ENCODE data around the gene MACROD2.
A peak's percentile ranks its signal among the peaks of the same experiment; 100 is the strongest.

MACROD2 gene

GRCh38 chr20:15204234-15204633 lies 1208.9 kb downstream of the MACROD2 start:
- no peak for DNase-seq

DNA sequence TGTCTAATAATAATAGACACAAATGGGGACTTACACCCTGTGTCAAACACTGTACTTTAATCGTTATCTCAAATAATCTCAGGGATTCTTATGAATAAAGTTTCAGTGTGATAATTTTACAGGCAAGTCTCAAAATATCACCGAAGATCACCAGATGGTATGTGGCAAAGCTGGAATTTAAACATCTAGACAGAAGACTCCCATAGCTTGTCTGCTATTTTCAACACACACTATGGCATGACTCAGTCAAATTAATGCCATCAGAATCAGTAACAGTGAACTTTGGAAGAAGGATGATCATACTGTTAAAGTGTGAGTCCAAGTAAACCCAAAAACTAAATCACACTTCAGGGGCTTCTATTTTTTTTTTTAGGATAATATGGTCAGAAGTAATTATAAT lies 1209.7 kb downstream of the MACROD2 start:
- no peak for DNase-seq

DNA sequence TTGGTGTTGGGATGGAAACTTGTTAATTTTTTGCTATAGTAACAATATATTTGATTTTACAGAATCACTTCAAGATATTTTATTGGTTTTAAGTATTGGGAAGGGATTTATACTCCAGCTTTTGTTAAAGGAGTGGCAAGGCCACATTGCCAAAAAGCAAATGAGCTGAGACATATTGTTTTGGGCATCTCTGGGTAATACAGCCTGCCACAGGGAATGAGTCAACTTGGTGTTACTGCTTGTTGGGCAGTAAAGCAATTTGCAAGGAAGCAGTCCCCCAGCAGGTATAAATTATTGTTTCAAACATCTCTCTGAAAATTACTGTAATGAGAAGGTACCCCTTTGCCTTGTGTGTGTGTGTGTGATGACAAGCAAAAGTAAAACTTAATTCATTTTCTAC lies 1210.4 kb downstream of the MACROD2 start:
- no peak for DNase-seq

- no peak for DNase-seq
Observed at GRCh38 chr20:15209537-15209936, 1214.2 kb downstream of the MACROD2 start.

GRCh38 chr20:15214051-15214450 lies 1218.7 kb downstream of the MACROD2 start:
- no peak for DNase-seq

- no peak for DNase-seq
Observed at GRCh38 chr20:15220009-15220656, 1224.8 kb downstream of the MACROD2 start.

DNA sequence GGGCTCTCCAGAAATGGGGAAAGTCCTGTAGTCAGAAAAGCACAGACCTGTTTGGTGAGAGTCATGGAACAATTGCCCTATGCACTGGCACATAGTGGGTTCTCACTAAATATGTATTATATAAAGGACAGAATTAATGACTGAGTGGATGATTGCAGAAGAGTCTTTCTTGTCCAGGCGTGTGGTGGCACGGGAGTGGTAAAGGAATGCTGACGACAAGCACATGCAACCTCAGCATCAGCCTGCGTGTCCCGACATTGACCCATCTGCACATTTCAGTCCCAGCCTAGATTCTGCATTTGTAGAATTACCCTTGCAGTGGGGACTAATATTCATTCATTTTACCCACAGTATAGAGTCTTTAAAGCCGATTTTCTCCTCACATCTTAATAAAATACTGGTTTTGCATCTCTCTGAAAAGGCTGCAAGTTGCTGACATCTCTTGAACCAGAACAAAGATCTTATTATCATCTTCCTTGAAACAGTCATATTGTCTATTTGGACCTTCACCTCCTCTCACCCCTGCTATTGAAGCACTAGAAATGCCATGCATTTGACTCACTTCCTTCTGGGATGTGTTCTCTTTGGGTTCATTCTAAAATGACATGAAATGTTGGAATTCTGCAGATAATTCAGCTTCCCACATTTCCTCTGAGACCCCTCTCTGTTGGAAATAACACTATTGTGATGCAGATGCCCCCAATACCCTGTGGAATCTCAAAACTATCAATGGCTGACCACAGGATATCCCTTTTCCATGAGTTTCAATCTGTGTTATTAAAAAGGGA lies 1225.7 kb downstream of the MACROD2 start:
- no peak for DNase-seq

DNA sequence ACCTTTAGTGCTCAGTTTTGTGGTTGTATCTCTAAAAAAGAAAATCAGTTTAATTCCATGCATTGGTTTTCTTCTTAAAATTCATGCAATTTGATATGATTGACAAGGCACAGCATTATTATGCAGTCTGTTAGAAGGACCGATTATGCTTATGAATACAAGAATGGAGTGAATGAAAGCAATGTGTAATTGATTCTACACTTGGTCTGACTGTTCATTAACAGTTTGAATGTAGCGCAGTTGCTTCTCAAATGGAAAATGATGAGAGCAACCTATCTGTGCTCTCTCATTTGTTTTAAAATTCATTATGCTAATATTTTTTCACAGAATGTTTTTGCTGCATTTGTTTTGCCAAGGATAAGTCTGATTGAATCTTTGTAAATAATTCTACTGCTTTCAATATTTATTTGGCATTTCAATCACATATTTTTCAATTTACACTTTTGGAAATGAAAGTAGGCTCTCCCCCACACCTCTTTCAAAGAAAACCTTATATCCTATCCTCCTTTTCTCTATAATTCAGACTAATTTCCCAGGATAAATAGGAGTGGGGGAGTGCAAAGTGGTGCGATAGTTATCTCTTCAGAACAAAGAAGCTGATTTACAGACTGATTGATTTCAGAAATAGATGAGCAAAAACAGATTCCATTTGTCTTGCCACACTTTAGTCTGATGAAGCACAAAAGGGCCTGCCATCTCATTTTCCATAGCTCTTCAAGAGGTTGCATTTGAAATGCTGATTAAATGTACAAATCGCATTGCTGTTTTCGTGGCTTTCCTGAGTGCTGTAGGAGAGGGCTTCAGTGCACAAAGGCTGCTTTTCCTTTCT lies 1227.4 kb downstream of the MACROD2 start:
- no peak for DNase-seq

- DNase-seq, result no peak
Observed at GRCh38 chr20:15224199-15224598, 1228.9 kb downstream of the MACROD2 start.

DNA sequence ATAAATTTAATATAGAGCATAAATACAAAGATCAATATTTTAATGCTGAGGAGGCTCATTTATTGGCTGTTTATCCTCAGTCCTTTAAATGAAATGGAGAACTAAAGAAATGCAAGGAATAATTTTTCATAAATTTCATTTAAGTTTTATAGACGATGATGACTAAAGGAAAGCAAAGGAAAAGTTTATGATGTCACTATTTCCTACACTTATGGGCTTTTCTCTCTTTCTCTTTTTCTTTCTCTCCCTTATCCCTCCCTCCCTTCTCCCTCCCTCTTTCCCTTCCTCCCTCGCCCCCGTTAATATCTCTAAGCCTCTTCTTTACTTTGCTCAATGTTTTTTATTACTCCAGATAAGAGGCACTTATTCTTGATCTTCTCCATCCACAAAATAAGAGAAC lies 1231.8 kb downstream of the MACROD2 start:
- DNase-seq, result no peak

DNA sequence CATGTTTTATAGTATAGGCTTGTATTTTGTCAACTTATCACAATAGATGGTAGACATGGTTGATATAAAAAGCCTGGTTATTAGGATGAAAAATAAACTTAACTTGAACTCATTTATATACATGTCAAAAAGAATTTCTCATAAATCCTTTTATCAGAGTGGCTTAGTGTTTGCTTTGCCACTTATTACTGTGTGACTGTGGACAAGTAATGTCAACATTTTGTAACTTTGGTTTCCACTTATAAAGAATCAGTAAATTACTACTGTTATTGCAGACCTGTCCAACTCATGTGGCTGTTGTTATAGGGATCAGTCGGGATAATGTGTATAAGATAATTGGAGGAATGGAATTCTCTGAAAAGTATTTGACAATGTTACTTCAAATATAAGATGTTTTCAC lies 1236.9 kb downstream of the MACROD2 start:
- DNase-seq, result no peak

- no peak for DNase-seq
Observed at GRCh38 chr20:15235471-15236198, 1240.3 kb downstream of the MACROD2 start.

DNA sequence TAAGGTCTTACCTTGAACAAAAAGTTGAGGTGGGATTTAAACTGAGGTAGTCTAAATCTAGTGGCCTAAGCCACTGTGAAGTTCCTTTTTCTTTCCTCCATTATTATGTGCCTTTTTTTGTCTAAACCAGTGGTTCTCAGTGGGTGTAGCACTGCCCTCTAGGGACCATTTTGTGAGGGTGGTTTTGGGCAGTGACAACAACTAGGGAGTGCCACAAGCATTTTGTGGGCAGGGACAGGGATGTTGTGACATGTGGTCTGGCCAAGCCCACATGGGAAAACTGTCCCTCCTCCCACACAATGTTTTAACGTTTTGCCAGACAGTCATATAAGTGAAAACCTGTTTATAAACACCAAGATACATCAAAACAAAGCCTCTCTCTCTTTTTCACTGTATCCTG lies 1241.5 kb downstream of the MACROD2 start:
- peak; percentile 29 to 47 (median 34) for DNase-seq

GRCh38 chr20:15239542-15240206 lies 1244.4 kb downstream of the MACROD2 start:
- DNase-seq, result no peak

- DNase-seq, result no peak
Observed at GRCh38 chr20:15240801-15241200, 1245.5 kb downstream of the MACROD2 start.

GRCh38 chr20:15241681-15242080 lies 1246.4 kb downstream of the MACROD2 start:
- no peak for DNase-seq

DNA sequence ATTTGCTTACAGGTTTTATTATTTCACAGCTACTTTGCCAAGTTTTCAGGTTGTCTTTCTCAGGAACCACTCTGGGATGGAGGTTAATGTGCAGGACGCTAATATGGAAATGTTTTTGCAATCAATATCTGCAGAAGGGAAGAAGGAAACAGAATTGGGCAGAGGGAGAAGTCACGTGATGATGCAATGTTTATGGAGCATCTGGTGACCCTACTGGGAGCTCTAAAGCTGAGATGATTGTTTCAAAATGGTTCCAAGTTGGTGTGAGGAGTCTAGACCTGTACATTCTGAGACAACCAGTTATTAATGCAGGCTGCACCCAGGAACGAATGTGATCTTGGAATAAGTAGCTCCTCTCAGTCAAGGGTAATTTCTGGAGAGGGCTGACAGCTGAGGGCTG lies 1247.5 kb downstream of the MACROD2 start:
- DNase-seq, result no peak

DNA sequence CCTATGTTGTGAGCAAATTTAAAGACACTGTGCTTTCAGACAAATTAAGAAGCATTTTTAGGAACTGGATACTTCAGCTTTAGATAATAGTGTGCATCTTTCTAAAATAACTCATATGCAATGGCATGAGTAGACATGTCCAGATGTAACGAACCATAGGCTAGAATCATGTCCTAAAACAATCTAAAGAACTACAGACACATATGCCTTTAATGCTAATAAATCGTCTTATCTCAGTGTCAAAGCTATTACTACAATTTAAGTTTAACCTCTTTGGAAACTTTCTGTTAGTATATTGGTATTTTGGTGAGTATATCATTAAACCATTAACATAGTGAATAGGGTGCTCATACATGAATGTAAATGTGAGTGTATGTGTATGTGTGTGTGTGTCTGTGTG lies 1250.6 kb downstream of the MACROD2 start:
- no peak for DNase-seq

- no peak for DNase-seq
Observed at GRCh38 chr20:15248618-15249395, 1253.5 kb downstream of the MACROD2 start.

DNA sequence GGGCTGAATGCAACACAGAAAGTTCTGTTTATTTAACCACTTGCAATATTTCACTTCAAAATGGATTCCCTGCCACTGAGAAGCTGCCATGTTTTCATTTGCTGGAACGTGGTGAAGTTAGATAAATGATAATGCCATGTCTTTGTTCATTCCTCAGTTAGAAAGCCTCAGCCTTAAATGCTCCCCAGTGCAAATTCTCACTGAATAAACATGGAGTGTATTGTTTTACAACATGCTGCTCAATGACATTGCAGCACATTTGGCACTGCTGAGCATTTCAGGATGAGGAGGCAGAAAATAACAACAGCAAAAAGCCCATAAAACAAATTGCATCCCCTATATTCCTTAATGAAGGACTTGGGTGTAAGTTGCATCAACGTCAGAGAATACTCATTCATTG lies 1255.9 kb downstream of the MACROD2 start:
- no peak for DNase-seq

DNA sequence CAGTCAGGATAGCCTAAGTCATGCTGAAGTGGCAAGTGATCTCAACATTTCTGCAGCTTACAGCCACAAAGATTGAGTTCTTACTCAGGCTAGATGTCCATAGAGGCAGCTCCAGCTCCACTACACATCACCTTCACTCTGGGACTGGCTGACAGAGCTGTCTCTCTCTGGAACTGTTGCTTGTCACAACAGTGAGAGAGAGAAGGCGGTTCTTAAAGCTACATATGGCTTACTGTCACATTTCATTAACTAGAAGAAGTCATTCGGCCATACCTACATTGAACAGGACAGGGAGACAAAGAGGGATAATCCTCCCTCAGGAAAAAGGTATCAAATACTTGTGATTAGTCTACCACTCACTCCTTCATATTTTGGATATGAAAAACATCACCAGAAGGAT lies 1257.0 kb downstream of the MACROD2 start:
- no peak for DNase-seq

GRCh38 chr20:15253431-15253830 lies 1258.1 kb downstream of the MACROD2 start:
- no peak for DNase-seq

All from suppressor macrophage treated with lipopolysaccharide for 1 hour (primary cell).